Measurements from ENCODE around the gene VASH2. TPM values are rescaled to one million over a fixed set of nuclear protein-coding genes. Genes with fewer than 3 reads are reported as not detected.
"Not testable (repeated sequence)": the region's sequence is repeated elsewhere in the genome, so short reads cannot be mapped to it uniquely, and the experiment has no call there.

The VASH2 gene
- total RNA-seq, result 17.3 TPM

DNA sequence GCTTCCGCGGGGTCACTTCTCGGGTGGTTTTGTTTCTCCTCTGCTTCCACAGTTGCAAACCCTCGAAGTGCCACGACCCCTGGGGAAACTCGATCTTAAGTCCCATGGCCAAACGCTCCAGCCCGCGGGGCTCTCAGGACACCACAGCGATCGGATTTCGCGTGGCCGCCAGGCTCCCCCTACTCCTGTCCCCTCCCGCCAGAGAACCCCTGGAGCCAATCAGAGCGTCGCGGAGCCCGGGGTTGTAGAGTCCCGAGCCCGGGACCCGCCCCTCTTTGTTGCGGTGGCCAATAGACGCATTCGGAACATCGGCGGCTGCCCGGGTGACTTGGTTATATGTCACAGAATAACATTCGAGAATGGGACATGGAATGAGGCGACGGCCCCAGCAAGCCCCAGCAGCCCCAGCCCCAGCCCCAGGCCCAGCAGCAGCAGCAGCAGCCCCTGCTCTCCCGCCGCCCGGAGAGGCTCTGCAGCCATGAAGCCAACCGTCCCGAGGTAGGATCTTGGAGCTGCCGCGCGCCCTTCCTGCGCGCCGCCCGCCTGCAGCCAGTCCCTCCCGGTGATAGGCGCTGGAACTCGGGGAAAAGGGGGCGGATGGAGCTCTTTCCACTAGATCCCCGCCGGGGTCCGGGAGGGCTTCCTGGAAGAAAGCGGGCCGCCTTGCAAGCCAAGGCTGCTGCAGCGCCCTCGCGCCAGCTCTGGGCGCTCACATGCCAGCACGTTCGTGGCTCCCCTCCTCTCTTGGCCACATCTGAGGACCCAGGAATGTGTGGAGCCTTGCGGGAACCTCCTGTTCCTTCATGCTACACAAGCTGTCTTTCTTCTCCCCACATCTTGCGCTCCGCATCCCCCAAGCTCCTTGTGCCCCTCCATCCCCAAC is at the start of gene VASH2:
Gene VASH2 (plus strand): TSS at position 299 of the 883 bp plus-strand sequence. CDS start 1,002 bp downstream, outside the sequence.
- peak; percentile 97 for DNase-seq

DNA sequence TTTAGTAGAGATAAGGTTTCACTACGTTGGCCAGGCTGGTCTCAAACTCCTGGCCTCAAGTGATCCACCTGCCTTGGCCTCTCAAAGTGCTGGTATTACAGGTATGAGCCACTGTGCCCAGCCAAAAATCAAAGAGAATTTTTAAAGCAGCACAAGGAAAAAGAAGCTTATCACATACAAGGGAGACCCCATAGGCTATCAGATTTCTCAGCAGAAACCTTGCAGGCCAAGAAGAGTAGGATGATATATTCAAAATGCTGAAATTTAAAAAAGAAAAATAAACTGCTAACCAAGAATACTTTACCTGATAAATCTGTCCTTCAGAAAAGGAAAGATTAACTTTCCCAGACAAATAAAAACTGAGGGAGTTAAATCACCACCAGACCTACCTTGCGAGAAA is 49.1 kb upstream of the VASH2 start:
- DNase-seq, result no peak

DNA sequence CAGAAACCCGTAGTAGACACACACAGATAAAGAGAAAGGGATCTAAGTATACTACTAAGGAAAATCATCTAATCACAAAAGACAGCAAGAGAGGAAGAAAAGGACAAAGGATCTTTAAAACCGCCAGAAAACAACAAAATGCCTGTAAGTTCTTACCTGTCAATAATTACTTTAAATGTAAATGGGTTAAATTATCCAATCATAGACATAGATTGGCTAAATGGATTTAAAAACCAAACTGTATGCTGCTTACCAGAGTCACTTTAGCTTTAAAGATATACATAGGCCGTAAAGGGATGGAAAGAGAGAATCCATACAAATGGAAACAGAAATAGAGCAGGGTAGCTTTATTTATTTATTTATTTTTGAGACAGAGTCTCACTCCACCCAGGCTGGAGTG is 48.3 kb upstream of the VASH2 start:
- no peak for DNase-seq

DNA sequence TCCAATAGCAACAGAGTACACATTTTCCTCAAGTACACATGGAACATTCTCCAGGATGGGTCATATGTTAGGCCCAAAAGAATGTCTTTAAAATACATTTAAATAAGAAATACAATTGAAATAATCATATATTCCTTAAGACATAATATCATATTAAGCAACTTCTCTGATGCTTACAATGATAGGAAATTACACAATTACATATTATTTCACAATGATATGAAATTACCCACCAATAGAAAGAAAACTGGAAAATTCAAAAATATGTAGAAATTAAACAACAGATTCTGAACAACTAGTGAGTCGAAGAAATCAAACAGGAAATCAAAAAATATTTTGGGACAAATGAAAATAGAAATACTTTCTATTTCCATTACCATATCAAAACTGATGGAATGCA is 46.7 kb upstream of the VASH2 start:
- no peak for DNase-seq

DNA sequence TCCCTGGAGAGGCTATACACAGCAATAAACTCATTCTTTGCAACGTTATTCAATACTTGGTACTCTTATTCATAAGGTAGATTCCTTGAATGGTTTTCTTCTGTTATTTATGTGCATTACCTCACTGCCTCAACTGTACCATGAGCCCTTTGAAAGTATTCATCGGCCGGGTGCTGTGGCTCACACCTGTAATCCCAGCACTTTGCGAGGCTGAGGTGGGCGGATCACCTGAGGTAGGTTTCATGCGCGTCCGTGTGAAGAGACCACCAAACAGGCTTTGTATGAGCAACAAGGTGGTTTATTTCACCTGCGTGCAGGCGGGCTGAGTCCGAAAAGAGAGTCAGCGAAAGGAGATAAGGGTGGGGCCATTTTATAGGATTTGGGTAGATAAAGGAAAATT is 42.3 kb upstream of the VASH2 start:
- DNase-seq, result not testable (repeated sequence)

DNA sequence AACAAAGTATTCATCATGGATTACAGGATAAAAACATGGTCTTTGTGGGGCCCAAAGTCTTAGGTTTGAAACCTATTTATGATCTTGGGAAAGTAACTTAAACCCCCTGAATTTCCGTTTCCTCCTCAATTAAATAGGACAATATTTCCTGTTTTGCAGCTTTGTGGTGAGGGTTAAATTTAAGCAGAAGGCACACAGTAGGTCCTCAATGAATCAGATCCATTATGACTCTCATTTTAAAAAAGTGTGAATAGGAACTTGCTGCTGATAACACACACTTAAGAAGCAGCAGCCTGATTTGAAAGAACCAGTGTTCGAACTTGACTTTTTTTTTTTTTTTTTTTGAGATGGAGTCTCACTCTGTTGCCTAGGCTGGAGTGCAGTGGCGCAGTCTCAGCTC is 41.4 kb upstream of the VASH2 start:
- DNase-seq, result no peak

DNA sequence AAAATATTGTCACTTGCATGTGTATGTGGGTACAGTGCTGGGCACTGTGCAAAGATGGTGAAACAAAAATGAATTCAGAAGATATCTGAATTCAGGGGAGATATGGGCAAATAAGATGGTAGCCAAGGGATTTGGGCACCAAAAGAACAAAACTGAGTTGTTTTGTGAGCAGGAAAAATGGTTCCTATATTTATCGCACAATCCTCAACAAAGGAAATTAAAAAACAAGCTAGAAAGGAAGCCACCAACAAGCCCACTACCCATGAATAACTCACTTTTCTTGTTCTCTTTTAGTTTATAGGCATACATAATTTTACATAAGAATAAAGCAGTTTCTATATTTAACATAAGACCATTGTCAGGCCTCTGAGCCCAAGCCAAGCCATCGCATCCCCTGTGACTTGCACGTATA is 40.7 kb upstream of the VASH2 start:
- DNase-seq, result no peak

DNA sequence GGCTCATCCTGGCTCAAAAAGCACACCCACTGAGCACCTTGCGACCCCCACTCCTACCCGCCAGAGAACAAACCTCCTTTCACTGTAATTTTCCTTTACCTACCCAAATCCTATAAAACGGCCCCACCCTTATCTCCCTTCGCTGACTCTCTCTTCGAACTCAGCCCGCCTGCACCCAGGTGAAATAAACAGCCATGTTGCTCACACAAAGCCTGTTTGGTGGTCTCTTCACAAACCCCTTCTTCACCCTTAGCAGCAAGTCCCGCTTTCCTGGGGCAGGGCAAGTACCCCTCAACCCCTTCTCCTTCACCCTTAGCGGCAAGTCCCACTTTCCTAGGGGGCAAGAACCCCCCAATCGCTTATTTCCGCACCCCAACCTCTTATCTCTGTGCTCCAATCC is 40.1 kb upstream of the VASH2 start:
- DNase-seq, result not testable (repeated sequence)

DNA sequence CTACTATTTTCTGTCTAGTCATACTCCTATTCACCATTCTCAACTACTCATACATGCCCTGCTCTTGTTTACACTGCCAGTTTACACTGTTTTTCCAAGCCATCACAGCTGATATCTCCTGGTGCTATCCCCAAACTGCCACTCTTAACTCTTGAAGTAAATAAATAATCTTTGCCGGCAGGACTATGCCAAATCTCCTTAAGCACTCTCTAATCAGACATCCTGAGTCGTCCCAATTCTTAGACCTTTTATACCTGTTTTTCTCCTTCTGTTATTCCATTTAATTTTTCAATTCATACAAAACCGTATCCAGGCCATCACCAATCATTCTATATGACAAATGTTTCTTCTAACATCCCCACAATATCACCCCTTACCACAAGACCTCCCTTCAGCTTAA is 36.7 kb upstream of the VASH2 start:
- DNase-seq, result not testable (repeated sequence)

DNA sequence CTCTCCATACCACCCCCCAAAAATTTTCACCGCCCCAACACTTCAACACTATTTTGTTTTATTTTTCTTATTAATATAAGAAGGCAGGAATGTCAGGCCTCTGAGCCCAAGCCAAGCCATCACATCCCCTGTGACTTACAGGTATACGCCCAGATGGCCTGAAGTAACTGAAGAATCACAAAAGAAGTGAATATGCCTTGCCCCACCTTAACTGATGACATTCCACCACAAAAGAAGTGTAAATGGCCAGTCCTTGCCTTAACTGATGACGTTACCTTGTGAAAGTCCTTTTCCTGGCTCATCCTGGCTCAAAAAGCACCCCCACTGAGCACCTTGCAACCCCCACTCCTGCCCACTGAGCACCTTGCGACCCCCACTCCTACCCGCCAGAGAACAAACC is 36.2 kb upstream of the VASH2 start:
- not testable (repeated sequence) for DNase-seq

DNA sequence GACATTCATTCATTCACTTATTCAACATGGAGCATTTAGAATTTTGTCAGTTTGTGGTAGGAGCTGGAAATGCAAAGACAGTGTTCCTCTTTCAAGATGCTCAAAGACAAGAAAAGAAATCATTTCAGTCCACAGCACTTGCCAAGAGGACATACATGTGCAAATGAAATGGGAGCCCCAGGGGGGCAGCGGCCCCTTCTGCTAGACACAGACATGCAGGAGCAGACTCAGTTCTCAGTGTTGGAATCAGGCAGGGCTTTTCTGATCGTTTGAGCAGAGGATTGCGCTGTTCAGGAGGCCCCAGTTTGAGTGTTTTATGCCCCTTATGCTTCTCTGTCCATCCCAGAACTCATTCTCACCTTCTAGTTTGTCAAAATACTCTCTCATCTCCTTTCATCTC is 35.6 kb upstream of the VASH2 start:
- DNase-seq, result peak; percentile 23

DNA sequence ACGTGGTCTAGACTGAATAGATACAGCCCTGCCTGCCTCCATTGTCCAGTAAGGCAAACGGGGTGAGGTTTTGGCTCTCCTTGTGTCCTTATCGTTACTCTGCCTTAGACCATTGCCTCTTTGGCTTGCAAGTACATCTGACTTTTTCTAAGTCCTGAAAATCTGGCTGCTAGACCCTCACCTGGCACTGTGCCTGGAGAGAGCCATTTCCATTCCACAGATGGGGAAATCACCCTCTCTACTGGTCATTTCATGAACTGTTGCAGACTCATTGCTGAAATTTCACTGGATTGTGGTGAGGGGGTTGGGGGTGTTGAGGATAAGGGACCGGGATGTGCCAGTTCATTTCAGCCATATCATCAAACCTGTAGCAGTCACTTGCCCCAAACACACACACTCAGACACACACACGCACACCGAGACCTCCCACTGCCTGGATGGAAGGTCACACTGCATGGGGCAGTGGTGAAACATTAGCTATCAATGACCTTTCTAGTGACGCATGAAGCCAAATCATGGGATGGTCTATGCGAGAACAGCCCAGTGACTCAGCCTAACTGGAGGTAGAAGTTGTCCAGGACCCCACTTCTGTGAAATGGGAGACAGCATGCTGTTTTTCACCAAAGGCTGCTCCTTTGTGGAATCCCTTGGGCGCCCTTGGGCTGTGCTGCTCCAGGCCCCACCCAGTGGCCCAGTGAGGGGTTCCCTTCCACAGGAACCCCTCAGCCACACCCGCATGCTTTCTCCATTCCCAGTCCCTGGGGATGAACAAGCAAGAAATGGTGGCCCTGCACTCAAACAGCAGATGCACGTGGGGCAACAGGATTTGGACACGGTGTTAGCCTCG is 34.9 kb upstream of the VASH2 start:
- peak; percentile 91 for DNase-seq

DNA sequence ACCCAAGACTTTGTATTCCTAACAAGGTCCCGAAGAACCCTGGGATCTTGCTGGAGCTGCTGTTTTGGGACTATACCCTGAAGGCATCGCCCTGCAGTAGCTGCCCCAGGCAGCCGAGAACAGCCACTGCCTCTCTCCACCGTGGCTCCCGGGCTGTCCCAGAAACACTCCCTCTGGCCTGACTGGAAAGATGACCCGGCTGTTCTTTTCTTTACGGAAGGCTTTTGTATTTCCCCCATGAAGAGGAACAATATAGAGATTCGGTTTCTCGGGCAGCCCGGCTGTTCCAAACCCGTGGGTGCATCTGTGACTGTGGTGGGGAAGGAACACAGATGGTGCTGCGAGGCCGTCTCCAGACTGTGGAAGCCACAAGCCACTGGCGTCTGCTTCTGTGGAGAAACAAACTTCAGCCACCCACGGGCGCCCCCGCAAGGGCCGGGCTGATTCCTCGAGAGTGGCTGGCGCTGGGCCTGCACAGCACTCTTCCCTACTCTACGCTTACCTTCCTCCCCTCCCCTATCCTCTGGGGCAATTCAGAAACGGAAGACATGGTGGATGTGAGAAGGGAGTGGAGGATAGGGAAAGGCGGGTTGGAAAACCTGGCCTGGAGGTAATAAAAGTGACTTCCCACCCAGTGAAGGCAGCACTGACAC is 33.7 kb upstream of the VASH2 start:
- peak; percentile 63 for DNase-seq

DNA sequence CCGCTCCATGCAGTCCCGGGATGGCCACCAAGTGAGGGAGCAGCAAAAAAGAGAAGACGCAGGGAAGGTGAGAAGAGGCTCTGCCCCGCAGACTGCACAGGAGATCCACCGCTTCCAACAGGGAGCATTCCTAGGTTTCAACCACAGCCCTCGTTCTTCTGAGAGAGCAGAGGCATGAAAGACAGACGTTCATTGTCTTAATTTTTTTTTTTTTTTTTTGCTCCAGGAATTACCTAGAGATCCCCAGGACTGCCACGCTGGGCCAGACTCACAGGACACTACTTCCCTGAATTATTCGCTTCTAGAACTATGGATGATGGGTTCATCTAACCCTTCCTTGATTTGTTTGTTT is 33.2 kb upstream of the VASH2 start:
- no peak for DNase-seq

DNA sequence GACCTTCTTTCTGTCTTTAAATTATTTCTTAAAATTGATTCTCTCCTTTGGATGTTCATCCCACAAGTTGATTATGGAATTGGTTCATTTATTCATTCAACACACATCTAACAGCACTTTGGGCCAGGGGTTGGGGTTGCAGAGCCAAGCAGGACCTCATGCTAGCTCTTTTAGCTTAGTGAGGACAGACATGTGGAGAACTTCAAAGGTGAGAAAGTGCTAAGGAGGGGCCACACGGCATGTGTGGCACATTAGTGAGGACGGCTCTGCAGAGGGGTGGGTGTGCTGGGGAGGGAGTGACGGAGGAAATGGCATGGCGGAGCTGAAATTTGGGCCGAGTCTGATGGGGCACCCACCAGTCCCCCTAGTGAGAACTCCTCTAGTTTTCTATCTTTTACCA is 32.5 kb upstream of the VASH2 start:
- no peak for DNase-seq

DNA sequence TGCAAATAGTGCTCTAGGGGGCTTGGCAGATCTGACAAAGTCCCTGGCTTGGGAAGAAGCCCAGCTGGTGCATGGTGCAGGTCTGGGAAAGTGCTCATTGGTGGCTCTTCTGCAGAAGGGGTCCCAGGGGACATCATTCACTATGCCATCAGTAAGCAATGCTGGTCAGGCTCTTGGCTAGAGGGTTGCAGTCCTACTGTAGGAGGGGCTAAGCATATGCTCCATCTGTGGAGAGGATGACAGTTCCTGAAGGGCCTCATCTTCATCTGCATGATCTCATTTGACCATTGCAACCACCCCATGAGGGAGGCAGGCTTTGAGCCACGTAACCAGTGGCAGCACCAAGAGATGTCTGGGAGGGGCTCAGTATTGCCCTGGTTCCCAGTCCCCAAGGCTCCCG is 31.5 kb upstream of the VASH2 start:
- no peak for DNase-seq

DNA sequence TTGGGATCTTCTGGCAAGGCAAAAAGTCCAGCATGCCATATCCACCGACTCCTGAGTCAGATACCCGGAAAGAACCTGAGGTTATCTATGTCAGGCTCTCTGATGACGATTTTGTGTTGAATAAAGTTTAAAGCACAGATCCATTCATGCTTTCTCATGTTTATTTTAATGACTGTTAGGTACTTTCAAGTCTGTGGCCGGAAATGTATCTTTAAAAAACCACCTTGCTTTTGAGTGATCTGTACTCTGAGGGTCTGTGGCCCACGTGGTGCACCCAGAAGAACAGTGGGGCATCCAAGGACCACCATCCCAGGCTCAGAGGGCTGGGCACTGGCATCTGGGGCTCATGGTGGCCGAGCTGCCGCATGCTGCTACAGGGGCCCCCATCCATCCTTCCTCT is 30.1 kb upstream of the VASH2 start:
- no peak for DNase-seq

DNA sequence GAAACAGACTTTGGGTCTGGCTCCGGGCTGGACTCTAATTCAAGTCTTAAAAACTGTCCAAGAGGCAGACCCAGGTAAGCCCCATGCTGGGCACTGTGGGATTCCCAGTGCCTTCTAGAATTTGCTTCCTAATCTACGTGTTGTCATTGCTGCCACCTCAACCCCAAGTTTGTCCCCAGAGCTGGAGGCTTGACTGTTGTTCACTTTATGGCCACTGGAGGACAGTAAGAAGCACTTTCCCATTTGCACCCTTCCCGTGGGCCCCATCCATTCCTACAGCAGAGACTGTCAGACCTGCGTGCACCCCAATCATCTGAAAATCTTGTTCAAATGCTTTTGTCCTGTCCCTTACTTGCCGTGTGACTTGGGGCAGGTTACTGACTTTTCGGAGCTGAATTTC is 29.4 kb upstream of the VASH2 start:
- no peak for DNase-seq

DNA sequence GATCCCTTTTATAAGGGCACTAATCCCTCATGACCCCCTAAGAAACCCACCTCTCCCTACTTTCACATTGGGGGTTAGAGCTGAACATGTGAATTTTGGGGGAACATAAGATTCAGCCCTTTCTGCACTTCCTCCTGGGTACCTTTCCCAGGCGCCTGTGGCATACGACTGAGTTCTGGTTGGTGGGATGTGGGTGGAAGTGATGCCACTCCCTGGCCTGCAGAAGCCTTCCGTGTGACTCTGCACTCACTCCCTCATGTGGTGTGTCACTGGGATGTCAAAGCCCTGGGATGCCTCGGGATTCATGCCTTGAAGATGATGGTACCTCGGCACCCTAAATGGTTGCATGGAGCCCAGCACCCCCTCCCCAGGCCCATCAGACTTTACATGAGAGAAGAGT is 28.3 kb upstream of the VASH2 start:
- DNase-seq, result no peak

DNA sequence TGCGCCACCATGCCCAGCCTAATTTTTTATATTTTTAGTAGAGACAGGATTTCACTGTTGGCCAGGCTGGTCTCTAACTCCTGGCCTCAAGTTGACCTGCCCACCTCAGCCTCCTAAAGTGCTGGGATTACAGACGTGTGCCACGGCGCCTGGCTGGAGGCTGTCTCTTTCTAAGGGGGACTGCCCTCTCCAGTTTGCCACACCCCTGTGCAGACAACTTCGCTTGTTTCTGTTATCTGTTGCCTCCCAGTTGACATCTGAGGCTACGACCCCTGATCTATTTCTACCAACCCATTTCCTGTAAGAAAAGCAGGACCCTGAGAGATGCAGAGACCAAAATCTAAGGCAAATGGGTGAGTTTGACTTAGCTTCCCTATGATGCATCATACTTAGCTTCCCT is 24.0 kb upstream of the VASH2 start:
- no peak for DNase-seq

DNA sequence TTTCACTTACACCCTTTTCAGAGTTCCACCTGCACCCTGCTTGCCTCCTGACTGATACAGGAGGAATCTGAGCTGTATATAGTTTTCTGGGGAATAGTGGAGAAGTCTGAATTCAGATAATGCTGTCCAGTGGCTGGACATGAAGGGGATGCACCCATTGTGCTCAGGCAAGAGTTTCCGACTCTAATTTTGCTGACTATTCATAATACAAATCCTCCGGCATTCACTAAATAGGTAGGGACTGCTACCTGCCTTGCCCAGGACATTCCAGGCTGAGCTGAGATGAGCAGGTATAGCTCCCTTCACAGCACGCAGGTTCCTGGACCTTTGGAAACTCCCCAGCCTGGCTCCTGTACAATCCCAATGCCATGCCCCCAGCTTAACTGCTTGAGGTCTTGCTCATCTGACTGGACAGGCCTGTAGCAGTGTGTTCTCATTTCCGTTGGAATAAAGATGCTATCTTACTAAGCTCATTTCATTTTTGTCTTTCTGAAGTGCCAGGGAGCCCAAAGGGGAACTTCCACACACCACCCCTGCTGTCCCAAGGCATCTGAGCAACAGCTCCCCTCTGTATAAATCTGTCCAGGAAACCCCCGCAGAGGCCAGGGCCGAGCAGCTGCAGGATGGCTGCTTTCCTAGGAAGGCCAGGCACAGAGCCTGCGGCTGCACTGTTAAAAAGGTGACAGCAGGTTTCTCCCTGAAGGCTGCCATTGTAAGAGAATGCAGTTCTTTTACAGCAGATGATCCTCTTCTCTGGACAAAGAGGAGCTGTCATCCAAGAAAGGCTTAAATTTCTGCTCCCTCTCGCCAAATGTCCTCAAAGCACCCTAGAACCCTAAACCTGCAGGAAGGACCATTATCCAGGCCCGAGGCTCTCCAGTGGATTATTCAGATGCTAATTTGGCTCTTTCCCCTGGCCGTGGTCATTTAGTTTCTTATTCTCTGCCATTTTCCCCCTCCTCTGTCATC is 21.7 kb upstream of the VASH2 start:
- peak; percentile 66 for DNase-seq

All from tongue (tissue), 2 donors.